Bronchial epithelial cell (primary cell): ENCODE data around the gene IGSF9. TPM values are rescaled to one million over a fixed set of nuclear protein-coding genes. Genes with fewer than 3 reads are reported as not detected.

Experiments used
- DNase-seq: peaks from one replicate; pipeline ENCODE4 v3.0.0-alpha.2; 2010; ENCODE audit warnings: low read depth
- FAIRE-seq: peaks from 2 replicates; lab custom pipeline; 2011; peaks lifted over from hg19 to GRCh38; lab: Jason Lieb, UNC
- H3K27me3 ChIP-seq: 2 replicates; pipeline ENCODE4 v1.5.1; 2011; ENCODE audit warnings: low read length; ENCODE audit not compliant: control insufficient read depth, insufficient read depth
- H3K36me3 ChIP-seq: 2 replicates; pipeline ENCODE4 v1.5.1; 2011; ENCODE audit warnings: low read length; ENCODE audit not compliant: control insufficient read depth, insufficient read depth
- H3K4me3 ChIP-seq: 2 replicates; pipeline ENCODE4 v1.5.1; 2011; ENCODE audit warnings: mild to moderate bottlenecking, low read depth, low read length, control low read depth
- total RNA-seq: library from RNA; depleted of rRNA; stranded (reverse); fragments of >200 nt; gene quantifications from 2 replicates; pipeline ENCODE4 v1.2.1, GENCODE V29; 2014
- TF ChIP-seq, protein P1 (sequence below): IDR thresholded peaks from 2 replicates; pipeline ENCODE4 v1.5.1; 2011; ENCODE audit warnings: mild to moderate bottlenecking, moderate library complexity, low read length, control low read depth, inconsistent platforms; ENCODE audit not compliant: insufficient read depth, severe bottlenecking

Gene IGSF9
- total RNA-seq, 1 donor from 2014 or later, result 6.3 TPM

DNA sequence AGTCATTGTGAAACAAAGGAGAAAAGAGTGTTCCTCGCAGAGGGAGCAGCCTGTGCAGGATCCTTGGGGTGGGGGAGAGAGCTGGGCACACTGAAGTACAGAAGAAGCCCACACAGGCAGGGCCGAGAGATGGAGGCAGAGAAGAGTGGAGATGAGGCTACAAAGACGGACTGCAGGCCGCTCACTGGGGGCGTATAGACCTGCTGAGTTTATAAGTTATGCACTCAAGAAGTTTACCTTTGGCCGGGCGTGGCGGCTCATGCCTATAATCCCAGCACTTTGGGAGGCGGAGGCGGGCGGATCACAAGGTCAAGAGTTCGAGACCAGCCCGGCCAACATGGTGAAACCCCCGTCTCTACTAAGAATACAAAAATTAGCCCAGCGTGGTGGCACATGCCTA, 16.2 kb upstream of the IGSF9 start:
- FAIRE-seq (no peak), DNase-seq (no peak)
- TF ChIP-seq, protein P1, sequence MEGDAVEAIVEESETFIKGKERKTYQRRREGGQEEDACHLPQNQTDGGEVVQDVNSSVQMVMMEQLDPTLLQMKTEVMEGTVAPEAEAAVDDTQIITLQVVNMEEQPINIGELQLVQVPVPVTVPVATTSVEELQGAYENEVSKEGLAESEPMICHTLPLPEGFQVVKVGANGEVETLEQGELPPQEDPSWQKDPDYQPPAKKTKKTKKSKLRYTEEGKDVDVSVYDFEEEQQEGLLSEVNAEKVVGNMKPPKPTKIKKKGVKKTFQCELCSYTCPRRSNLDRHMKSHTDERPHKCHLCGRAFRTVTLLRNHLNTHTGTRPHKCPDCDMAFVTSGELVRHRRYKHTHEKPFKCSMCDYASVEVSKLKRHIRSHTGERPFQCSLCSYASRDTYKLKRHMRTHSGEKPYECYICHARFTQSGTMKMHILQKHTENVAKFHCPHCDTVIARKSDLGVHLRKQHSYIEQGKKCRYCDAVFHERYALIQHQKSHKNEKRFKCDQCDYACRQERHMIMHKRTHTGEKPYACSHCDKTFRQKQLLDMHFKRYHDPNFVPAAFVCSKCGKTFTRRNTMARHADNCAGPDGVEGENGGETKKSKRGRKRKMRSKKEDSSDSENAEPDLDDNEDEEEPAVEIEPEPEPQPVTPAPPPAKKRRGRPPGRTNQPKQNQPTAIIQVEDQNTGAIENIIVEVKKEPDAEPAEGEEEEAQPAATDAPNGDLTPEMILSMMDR, result no peak
- H3K27me3 ChIP-seq, result no peaks in the 10 kb centered on the region
- peak overlapping the region; percentile 57 for H3K4me3 ChIP-seq
- H3K36me3 ChIP-seq, result peaks cover 2% of the 10 kb centered on the region

DNA sequence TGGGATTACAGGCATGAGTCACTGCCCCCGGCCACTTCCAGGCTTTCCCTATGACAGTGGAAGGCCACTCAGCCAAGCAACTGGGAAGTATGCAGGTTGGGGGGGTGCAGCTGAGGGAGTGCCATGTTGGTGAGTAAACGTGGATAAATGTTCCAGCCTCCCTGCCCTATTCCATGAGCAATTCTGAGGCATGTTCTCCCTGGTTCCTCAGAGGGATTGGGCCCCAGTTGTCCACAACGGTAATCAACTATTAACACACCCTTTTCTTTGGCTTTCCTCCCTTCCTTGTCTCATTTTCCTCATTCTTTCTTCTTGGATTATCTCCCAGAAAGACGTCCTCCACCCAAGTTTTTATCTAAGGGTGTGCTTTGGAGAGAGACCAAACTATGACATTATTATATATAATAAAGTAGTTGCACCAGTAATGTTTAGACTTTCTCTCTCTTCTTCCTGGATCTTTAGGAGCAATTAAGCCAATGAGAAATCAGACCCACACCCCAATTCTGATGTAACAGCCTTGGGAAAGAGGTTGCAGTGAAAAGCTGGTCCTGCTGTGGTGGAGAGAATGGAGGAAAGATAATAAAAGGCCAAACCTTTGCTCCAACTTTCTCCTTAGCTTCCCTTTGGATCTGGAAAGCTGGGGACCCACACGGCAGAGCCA, 15.4 kb upstream of the IGSF9 start:
- H3K4me3 ChIP-seq, result peak overlapping the region; percentile 57
- peak; percentile 86 for FAIRE-seq
- peak; percentile 94 for DNase-seq
- TF ChIP-seq, protein P1, result no peak
- no peaks in the 10 kb centered on the region for H3K27me3 ChIP-seq
- peaks cover 2% of the 10 kb centered on the region for H3K36me3 ChIP-seq

DNA sequence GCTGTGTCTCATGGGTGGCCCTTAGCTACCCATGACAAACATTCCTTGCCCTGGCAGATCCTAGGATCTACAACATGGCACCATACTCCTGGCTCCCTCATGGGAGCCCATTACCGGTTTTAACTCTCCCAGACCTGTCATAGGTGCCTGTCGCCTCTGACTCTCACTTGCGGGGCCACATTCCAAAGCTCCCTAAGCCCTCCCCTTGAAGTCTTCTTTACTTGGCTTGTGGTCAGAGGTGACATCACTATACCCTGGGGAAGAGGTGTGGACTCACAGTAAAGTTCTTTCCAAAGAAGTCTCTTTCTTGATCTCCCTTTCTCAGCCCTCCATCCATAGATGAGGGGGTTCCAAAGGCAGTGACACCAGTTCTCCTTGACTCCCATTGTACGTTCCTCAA, 14.0 kb upstream of the IGSF9 start:
- FAIRE-seq (no peak), DNase-seq (peak; percentile 91)
- TF ChIP-seq, protein P1, result no peak
- Histone ChIP-seq H3K4me3 (no peak overlapping the region), H3K27me3 (no peaks in the 10 kb centered on the region), H3K36me3 (no peaks in the 10 kb centered on the region)

DNA sequence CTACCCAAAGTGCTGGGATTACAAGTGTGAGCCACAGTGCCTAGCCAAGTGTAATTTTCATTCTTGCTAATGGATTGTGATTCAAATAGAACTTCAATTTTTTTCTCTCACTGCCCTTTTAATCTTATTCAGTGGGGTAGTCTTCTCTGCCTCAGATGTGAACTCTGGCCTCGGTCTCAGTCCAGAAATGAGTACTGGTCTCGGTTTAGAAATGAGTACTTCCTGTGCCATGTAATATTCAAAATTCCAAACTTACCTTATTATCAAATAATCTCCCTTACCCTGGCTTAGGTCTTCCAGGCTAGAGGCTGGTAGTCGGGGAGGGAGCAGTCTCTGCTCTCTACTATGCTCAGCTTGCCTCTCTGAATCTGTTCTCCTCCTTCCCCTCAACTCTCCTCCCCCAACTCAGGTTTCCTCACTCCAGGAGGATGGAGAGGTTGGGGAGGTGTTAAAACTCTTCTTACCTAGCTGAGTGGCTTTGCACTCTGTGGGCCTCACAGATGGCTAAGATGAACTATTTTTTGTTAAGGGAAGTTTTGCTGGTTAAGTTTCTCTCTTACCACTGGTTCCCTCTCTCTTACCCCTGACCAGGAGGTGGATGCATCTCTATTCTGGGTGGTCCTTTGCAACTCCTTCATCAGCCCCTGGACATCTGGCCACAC, 13.4 kb upstream of the IGSF9 start:
- DNase-seq, result no peak
- Histone ChIP-seq H3K36me3 (no peaks in the 10 kb centered on the region), H3K27me3 (no peaks in the 10 kb centered on the region), H3K4me3 (no peak overlapping the region)
- TF ChIP-seq, protein P1, result no peak
- no peak for FAIRE-seq

DNA sequence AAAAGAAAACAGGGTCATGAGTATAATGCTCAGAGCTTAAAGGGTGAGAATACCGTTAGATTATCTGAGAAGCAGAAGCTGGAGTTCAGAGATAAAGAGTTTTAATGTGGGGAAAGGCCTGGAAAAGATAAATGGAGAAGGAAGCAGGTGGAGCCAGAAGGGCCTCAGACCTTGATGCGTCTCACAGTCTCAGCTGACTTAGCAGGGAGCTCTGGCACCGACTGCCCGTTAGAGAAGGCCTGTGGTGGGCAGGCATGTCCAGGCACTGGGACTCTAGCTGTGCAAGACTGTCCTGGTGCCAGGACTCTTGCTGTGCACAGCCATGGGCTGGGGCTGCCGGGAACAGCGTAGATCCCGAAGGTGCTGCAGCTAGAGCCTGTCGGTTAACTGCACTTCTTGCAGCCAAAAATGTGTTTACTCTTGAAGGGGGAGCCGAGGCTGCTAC, 12.4 kb upstream of the IGSF9 start:
- peak; percentile 36 for DNase-seq
- no peak for FAIRE-seq
- TF ChIP-seq, protein P1, result no peak

More for the DNA sequence above, 12.4 kb upstream of the IGSF9 start:
- no peak overlapping the region for H3K4me3 ChIP-seq
- no peaks in the 10 kb centered on the region for H3K36me3 ChIP-seq
- H3K27me3 ChIP-seq, result no peaks in the 10 kb centered on the region
